ENCODE results near the gene TRIM28. TPM values are rescaled to one million over a fixed set of nuclear protein-coding genes. Genes with fewer than 3 reads are reported as not detected.

Gene TRIM28
- total and polyA plus RNA-seq, 9 of the 15 experiments (the other 6 are each of a cell fraction or from before 2014, with no cell fraction given), result 12.1 to 797 (median 490) TPM

DNA sequence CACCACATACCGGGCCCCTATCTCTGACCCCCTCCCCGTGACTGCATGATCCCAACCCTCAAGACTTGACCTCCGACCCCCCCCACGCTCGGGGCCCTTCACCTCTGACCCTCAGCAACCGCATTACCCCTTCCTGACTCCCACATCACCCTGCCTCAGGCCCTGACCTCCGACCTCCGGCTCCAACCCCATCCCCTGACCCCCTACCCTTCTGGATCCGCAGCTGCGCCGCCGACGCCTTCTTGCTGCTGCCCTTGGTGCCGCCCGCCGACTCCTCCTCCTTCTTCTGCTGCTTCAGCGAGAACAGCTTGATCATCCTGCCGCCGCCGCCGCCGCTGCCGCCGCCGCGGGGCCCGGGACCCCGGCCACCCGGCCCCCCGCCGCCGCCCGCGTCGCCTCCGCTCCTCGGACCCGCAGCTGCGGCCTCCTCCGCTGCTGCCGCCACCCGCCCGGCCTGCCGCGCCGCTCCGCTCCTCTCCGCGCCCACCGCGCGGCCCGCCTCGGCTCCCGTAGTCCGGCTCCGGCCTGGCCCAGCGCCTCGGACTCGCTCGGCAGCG lies 14.3 kb downstream of the TRIM28 start, which contains the start of gene UBE2M:
TSS of gene UBE2M (minus strand) at position 546 of the 557 bp plus-strand sequence. CDS start at position 316, 230 bp downstream.
- WGBS (ENCODE audit: insufficient coverage, low coverage, missing lambda C conversion rate), result under 1% methylated on average over 13 of the region's 62 CpGs
- H3K4me1 ChIP-seq (replicated peaks in 1 of 2; ENCODE audit: control insufficient read depth in 2 of 2, insufficient read depth in 2 of 2, low read length in 2 of 2), result peaks cover 36 to 73% of the 10 kb centered on the region in 2 experiments
- H3K27me3 ChIP-seq (ENCODE audit: control insufficient read depth in 2 of 2, insufficient read depth in 2 of 2, low read length in 2 of 2), result no peaks in the 10 kb centered on the region
- no peak for FAIRE-seq
- peaks cover 60% of the 10 kb centered on the region for H3K79me2 ChIP-seq (ENCODE audit: control insufficient read depth, insufficient read depth, low read length)
- peak within 1 kb of the TSS; percentile 92 to 98 for H3K9ac ChIP-seq (ENCODE audit: insufficient read depth in 1 of 2, low read depth in 2 of 2, low read length in 2 of 2)
- BruUV-seq (replicated peaks), result no TSS peak
- peak within 1 kb of the TSS; percentile 99 for H2AFZ ChIP-seq (ENCODE audit: low read depth, low read length)
- intact Hi-C loops (cut with micrococcal nuclease), result no loop called here
- no peak for ATAC-seq
- peak within 1 kb of the TSS; percentile 92 for H3K4me3 ChIP-seq
- peaks cover 36% of the 10 kb centered on the region for H3K36me3 ChIP-seq (ENCODE audit: control insufficient read depth, insufficient read depth, low read length)
- H3K27ac ChIP-seq (ENCODE audit: extremely low read depth, low read depth, low read length), result peak within 1 kb of the TSS; percentile 94
- CTCF ChIA-PET (ENCODE audit: low intra/inter-chr PET ratio), result no interaction called here
- no peaks in the 10 kb centered on the region for H4K20me1 ChIP-seq (replicated peaks; ENCODE audit: control insufficient read depth, insufficient read depth, low read length)
- H3K4me2 ChIP-seq (ENCODE audit: insufficient read depth, low read length), result peak within 1 kb of the TSS; percentile 98
- in situ Hi-C loops (cut with MboI), result no loop called here
- POLR2A ChIA-PET, result interaction anchor here (2.3 kb wide), 1 partner anchor 12 kb away, joined by 9 read pairs; no protein-coding TSS in a partner anchor
- peaks cover 3% of the 10 kb centered on the region for H3K9me1 ChIP-seq (ENCODE audit: control insufficient read depth, insufficient read depth, low read length)
- H3K9me3 ChIP-seq (replicated peaks; ENCODE audit: control insufficient read depth, insufficient read depth, low read depth, low read length), result no peaks in the 10 kb centered on the region
- DNase-seq (ENCODE audit: extremely low read depth in 1 of 4, low spot score in 3 of 4), result peak; percentile 57 to 83 (median 66)
- no peak for TF ChIP-seq SP2 (IDR thresholded peaks at IDR 0.05; ENCODE audit: extremely low read depth, low read depth, low read length, poor library complexity, severe bottlenecking)
- TF ChIP-seq ZNF140 (CRISPR knock-in tag; IDR thresholded peaks at IDR 0.05), result no peak
- TF ChIP-seq, protein P1, sequence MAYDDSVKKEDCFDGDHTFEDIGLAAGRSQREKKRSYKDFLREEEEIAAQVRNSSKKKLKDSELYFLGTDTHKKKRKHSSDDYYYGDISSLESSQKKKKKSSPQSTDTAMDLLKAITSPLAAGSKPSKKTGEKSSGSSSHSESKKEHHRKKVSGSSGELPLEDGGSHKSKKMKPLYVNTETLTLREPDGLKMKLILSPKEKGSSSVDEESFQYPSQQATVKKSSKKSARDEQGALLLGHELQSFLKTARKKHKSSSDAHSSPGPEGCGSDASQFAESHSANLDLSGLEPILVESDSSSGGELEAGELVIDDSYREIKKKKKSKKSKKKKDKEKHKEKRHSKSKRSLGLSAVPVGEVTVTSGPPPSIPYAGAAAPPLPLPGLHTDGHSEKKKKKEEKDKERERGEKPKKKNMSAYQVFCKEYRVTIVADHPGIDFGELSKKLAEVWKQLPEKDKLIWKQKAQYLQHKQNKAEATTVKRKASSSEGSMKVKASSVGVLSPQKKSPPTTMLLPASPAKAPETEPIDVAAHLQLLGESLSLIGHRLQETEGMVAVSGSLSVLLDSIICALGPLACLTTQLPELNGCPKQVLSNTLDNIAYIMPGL (CRISPR knock-in tag; IDR thresholded peaks at IDR 0.05), result no peak
- TF ChIP-seq FOXK2 (conservative IDR thresholded peaks at IDR 0.05 in 1 of 2, IDR thresholded peaks at IDR 0.05 in 1 of 2; ENCODE audit: low read depth in 2 of 2), result no peak
- no peak for TF ChIP-seq TARDBP (IDR thresholded peaks at IDR 0.05)
- TF ChIP-seq TAF15 (IDR thresholded peaks at IDR 0.05; ENCODE audit: low read depth, low read length), result no peak
- TF ChIP-seq XRCC3 (IDR thresholded peaks at IDR 0.05), result no peak
- TF ChIP-seq FOXJ3 (CRISPR knock-in tag; IDR thresholded peaks at IDR 0.05), result no peak
- no peak for TF ChIP-seq CEBPB (tag; IDR thresholded peaks at IDR 0.05)
- TF ChIP-seq, protein P2, sequence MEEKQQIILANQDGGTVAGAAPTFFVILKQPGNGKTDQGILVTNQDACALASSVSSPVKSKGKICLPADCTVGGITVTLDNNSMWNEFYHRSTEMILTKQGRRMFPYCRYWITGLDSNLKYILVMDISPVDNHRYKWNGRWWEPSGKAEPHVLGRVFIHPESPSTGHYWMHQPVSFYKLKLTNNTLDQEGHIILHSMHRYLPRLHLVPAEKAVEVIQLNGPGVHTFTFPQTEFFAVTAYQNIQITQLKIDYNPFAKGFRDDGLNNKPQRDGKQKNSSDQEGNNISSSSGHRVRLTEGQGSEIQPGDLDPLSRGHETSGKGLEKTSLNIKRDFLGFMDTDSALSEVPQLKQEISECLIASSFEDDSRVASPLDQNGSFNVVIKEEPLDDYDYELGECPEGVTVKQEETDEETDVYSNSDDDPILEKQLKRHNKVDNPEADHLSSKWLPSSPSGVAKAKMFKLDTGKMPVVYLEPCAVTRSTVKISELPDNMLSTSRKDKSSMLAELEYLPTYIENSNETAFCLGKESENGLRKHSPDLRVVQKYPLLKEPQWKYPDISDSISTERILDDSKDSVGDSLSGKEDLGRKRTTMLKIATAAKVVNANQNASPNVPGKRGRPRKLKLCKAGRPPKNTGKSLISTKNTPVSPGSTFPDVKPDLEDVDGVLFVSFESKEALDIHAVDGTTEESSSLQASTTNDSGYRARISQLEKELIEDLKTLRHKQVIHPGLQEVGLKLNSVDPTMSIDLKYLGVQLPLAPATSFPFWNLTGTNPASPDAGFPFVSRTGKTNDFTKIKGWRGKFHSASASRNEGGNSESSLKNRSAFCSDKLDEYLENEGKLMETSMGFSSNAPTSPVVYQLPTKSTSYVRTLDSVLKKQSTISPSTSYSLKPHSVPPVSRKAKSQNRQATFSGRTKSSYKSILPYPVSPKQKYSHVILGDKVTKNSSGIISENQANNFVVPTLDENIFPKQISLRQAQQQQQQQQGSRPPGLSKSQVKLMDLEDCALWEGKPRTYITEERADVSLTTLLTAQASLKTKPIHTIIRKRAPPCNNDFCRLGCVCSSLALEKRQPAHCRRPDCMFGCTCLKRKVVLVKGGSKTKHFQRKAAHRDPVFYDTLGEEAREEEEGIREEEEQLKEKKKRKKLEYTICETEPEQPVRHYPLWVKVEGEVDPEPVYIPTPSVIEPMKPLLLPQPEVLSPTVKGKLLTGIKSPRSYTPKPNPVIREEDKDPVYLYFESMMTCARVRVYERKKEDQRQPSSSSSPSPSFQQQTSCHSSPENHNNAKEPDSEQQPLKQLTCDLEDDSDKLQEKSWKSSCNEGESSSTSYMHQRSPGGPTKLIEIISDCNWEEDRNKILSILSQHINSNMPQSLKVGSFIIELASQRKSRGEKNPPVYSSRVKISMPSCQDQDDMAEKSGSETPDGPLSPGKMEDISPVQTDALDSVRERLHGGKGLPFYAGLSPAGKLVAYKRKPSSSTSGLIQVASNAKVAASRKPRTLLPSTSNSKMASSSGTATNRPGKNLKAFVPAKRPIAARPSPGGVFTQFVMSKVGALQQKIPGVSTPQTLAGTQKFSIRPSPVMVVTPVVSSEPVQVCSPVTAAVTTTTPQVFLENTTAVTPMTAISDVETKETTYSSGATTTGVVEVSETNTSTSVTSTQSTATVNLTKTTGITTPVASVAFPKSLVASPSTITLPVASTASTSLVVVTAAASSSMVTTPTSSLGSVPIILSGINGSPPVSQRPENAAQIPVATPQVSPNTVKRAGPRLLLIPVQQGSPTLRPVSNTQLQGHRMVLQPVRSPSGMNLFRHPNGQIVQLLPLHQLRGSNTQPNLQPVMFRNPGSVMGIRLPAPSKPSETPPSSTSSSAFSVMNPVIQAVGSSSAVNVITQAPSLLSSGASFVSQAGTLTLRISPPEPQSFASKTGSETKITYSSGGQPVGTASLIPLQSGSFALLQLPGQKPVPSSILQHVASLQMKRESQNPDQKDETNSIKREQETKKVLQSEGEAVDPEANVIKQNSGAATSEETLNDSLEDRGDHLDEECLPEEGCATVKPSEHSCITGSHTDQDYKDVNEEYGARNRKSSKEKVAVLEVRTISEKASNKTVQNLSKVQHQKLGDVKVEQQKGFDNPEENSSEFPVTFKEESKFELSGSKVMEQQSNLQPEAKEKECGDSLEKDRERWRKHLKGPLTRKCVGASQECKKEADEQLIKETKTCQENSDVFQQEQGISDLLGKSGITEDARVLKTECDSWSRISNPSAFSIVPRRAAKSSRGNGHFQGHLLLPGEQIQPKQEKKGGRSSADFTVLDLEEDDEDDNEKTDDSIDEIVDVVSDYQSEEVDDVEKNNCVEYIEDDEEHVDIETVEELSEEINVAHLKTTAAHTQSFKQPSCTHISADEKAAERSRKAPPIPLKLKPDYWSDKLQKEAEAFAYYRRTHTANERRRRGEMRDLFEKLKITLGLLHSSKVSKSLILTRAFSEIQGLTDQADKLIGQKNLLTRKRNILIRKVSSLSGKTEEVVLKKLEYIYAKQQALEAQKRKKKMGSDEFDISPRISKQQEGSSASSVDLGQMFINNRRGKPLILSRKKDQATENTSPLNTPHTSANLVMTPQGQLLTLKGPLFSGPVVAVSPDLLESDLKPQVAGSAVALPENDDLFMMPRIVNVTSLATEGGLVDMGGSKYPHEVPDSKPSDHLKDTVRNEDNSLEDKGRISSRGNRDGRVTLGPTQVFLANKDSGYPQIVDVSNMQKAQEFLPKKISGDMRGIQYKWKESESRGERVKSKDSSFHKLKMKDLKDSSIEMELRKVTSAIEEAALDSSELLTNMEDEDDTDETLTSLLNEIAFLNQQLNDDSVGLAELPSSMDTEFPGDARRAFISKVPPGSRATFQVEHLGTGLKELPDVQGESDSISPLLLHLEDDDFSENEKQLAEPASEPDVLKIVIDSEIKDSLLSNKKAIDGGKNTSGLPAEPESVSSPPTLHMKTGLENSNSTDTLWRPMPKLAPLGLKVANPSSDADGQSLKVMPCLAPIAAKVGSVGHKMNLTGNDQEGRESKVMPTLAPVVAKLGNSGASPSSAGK (IDR thresholded peaks at IDR 0.05), result no peak

Measured in K562 (cell line).